ENCODE results near the gene CTNNA1.
A peak's percentile ranks its signal among the peaks of the same experiment; 100 is the strongest.
"Not testable (repeated sequence)": the region's sequence is repeated elsewhere in the genome, so short reads cannot be mapped to it uniquely, and the experiment has no call there.

Gene CTNNA1

GRCh38 chr5:138715931-138716432 is 37.2 kb upstream of the CTNNA1 start:
- not testable (repeated sequence) for H3K4me1 Mint-ChIP-seq (ENCODE audit: low read depth in 2 of 2); DNase-seq; H3K4me3 Mint-ChIP-seq; ATAC-seq (replicated peaks); H3K27ac Mint-ChIP-seq; H3K9me3 Mint-ChIP-seq; H3K36me3 Mint-ChIP-seq (ENCODE audit: insufficient read depth)
- peaks cover 24 to 32% of the 10 kb centered on the region in 2 donors for H3K27me3 Mint-ChIP-seq

DNA sequence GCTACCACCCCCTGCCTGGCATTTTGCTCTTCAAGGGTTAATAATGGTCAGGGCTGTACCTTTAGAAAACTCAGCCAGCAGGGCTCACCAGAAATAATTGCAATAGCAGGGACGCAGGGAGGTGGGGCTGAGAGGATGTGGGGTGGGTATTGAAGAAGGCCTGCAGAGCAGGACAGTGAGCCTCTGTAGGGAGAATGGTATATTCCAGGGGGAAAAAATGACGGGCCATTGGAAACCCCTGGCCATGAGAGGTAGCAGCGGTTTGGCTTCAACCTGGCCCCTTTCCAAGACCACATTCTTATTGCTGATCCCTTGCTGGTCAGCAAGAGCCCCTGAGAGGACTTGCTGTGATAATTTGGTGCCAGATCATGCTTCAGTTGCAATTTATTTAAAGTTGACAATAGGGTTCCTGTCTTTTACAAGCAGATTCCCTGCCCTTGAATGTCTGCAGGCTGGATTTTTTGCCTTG is 36.7 kb upstream of the CTNNA1 start:
- H3K27me3 Mint-ChIP-seq: peaks cover 29 to 37% of the 10 kb centered on the region in 2 donors
- no peaks in the 10 kb centered on the region for H3K36me3 Mint-ChIP-seq (ENCODE audit: insufficient read depth)
- no peaks in the 10 kb centered on the region for H3K4me1 Mint-ChIP-seq (ENCODE audit: low read depth in 2 of 2)
- no peak overlapping the region for H3K4me3 Mint-ChIP-seq
- no peak for ATAC-seq (replicated peaks)
- H3K9me3 Mint-ChIP-seq: no peaks in the 10 kb centered on the region
- no peak for DNase-seq
- no peak overlapping the region for H3K27ac Mint-ChIP-seq

GRCh38 chr5:138717399-138717798 is 35.8 kb upstream of the CTNNA1 start:
- Mint-ChIP-seq H3K36me3 (ENCODE audit: insufficient read depth) (peaks cover 3% of the 10 kb centered on the region), H3K27me3 (peaks cover 29 to 38% of the 10 kb centered on the region in 2 donors)
- ATAC-seq (replicated peaks): no peak

GRCh38 chr5:138719811-138720210 is 33.4 kb upstream of the CTNNA1 start:
- H3K9me3 Mint-ChIP-seq: no peaks in the 10 kb centered on the region
- no peak overlapping the region for H3K4me3 Mint-ChIP-seq
- H3K27ac Mint-ChIP-seq: no peak overlapping the region
- ATAC-seq (replicated peaks): no peak
- DNase-seq: no peak
- H3K4me1 Mint-ChIP-seq (ENCODE audit: low read depth in 2 of 2): no peaks in the 10 kb centered on the region
- peaks cover 3% of the 10 kb centered on the region for H3K36me3 Mint-ChIP-seq (ENCODE audit: insufficient read depth)
- peaks cover 30 to 51% of the 10 kb centered on the region in 2 donors for H3K27me3 Mint-ChIP-seq

More at GRCh38 chr5:138717399-138717798, 35.8 kb upstream of the CTNNA1 start:
- no peak for DNase-seq
- no peaks in the 10 kb centered on the region for H3K9me3 Mint-ChIP-seq
- no peak overlapping the region for H3K4me3 Mint-ChIP-seq
- no peak overlapping the region for H3K27ac Mint-ChIP-seq
- H3K4me1 Mint-ChIP-seq (ENCODE audit: low read depth in 2 of 2): no peaks in the 10 kb centered on the region

- ATAC-seq (replicated peaks): no peak
Measured at GRCh38 chr5:138720840-138721239, 32.4 kb upstream of the CTNNA1 start.

DNA sequence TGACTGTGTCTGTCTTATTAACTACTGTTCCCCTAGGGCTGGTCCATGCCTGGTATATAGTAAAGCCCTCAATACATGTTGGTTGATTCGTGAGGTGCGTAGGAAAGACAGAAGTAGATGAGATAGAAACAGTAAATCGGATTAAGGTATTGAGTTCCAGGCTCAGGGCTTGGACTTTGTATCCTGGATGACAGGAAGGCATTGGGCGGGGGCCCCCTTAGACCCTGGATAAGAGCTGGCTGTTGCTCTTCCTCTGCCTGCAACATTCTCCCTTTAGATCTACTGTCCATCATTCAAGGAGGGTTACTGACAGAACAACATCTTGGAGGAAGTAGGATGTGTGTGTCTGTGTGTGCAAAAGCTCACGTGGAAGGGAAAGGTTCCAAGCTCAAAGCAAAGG is 31.2 kb upstream of the CTNNA1 start:
- H3K27ac Mint-ChIP-seq: no peak overlapping the region
- H3K9me3 Mint-ChIP-seq: no peaks in the 10 kb centered on the region
- no peak for ATAC-seq (replicated peaks)
- H3K36me3 Mint-ChIP-seq (ENCODE audit: insufficient read depth): peaks cover 3% of the 10 kb centered on the region
- DNase-seq: no peak
- H3K4me1 Mint-ChIP-seq (ENCODE audit: low read depth in 2 of 2): peaks cover 4 to 7% of the 10 kb centered on the region in 2 donors
- H3K27me3 Mint-ChIP-seq: peaks cover 39 to 69% of the 10 kb centered on the region in 2 donors
- no peak overlapping the region for H3K4me3 Mint-ChIP-seq

More at GRCh38 chr5:138720840-138721239, 32.4 kb upstream of the CTNNA1 start:
- no peak overlapping the region for H3K4me3 Mint-ChIP-seq
- no peak for DNase-seq
- peaks cover 3% of the 10 kb centered on the region for H3K36me3 Mint-ChIP-seq (ENCODE audit: insufficient read depth)
- H3K27me3 Mint-ChIP-seq: peaks cover 34 to 60% of the 10 kb centered on the region in 2 donors
- H3K27ac Mint-ChIP-seq: no peak overlapping the region
- H3K9me3 Mint-ChIP-seq: no peaks in the 10 kb centered on the region
- peaks cover 0 to 3% of the 10 kb centered on the region in 2 donors for H3K4me1 Mint-ChIP-seq (ENCODE audit: low read depth in 2 of 2)

GRCh38 chr5:138722544-138723177 is 30.6 kb upstream of the CTNNA1 start:
- peaks cover 7 to 10% of the 10 kb centered on the region in 2 donors for H3K4me1 Mint-ChIP-seq (ENCODE audit: low read depth in 2 of 2)
- DNase-seq (no peak), ATAC-seq (replicated peaks) (no peak)
- H3K9me3 Mint-ChIP-seq: no peaks in the 10 kb centered on the region
- H3K27me3 Mint-ChIP-seq: peaks cover 39 to 68% of the 10 kb centered on the region in 2 donors
- no peak overlapping the region for H3K4me3 Mint-ChIP-seq
- peaks cover 3% of the 10 kb centered on the region for H3K36me3 Mint-ChIP-seq (ENCODE audit: insufficient read depth)
- no peak overlapping the region for H3K27ac Mint-ChIP-seq

- no peak for ATAC-seq (replicated peaks)
- Mint-ChIP-seq H3K4me3 (no peak overlapping the region), H3K4me1 (ENCODE audit: low read depth in 2 of 2) (peaks cover 7 to 10% of the 10 kb centered on the region in 2 donors), H3K36me3 (ENCODE audit: insufficient read depth) (peaks cover 3% of the 10 kb centered on the region), H3K9me3 (no peaks in the 10 kb centered on the region), H3K27ac (no peak overlapping the region), H3K27me3 (peaks cover 39 to 81% of the 10 kb centered on the region in 2 donors)
- no peak for DNase-seq
Measured at GRCh38 chr5:138724470-138725146, 28.6 kb upstream of the CTNNA1 start.

- H3K4me1 Mint-ChIP-seq (ENCODE audit: low read depth in 2 of 2): peaks cover 7 to 10% of the 10 kb centered on the region in 2 donors
- DNase-seq (no peak), ATAC-seq (replicated peaks) (no peak)
- H3K27me3 Mint-ChIP-seq: peaks cover 43 to 88% of the 10 kb centered on the region in 2 donors
- no peak overlapping the region for H3K27ac Mint-ChIP-seq
- no peaks in the 10 kb centered on the region for H3K9me3 Mint-ChIP-seq
- H3K4me3 Mint-ChIP-seq: no peak overlapping the region
- peaks cover 3% of the 10 kb centered on the region for H3K36me3 Mint-ChIP-seq (ENCODE audit: insufficient read depth)
Measured at GRCh38 chr5:138725153-138725817, 27.9 kb upstream of the CTNNA1 start.

DNA sequence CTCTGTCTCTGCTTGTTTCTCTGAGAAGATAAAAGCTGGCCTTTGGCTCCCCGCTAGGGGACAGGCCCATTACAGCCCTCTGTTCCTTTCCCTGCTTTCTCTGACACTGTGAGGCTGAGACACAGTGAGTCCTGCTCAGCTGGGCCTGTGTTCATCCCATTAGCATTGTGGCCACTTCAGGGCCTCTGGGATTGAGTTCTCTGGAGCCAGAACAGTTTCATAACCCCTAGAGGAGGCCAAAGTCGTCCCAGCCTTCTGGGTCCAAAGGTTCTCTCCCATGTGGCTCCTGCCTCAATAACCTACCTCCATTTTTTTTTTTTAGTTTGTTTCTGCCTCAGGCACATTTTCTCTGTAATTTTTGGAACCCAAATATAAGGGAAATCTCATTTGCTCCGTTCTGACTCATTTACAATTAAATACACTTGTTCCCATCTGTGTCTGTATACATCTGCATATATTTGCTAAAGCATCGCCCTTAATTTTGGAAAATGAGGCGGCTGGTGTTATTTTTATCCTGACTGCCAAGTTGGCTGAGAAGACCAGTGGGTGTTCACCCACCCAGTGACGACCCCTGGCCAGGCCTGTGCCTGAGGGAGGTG is 27.3 kb upstream of the CTNNA1 start:
- Mint-ChIP-seq H3K27me3 (peaks cover 47 to 89% of the 10 kb centered on the region in 2 donors), H3K27ac (no peak overlapping the region), H3K4me1 (ENCODE audit: low read depth in 2 of 2) (peaks cover 7 to 10% of the 10 kb centered on the region in 2 donors), H3K9me3 (no peaks in the 10 kb centered on the region), H3K4me3 (no peak overlapping the region), H3K36me3 (ENCODE audit: insufficient read depth) (peaks cover 3% of the 10 kb centered on the region)
- DNase-seq (no peak), ATAC-seq (replicated peaks) (no peak)

GRCh38 chr5:138726848-138727247 is 26.4 kb upstream of the CTNNA1 start:
- H3K9me3 Mint-ChIP-seq: no peaks in the 10 kb centered on the region
- H3K27me3 Mint-ChIP-seq: peaks cover 39 to 80% of the 10 kb centered on the region in 2 donors
- peak; percentile 57 for ATAC-seq (replicated peaks)

DNA sequence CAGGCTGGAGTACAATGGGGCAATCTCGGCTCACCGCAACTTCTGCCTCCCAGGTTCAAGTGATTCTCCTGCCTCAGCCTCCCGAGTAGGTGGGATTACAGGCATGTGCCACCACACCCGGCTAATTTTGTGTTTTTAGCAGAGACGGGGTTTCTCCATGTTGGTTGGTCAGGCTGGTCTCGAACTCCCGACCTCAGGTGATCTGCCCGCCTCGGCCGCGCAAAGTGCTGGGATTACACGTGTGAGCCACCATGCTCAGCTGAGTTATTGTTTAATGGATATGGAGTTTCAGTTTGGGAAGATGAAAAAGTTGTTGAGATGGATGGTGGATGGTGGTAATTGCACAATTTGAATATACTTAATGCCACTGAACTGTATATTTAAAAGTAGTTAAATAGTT is 22.7 kb upstream of the CTNNA1 start:
- not testable (repeated sequence) for H3K27ac Mint-ChIP-seq; H3K4me1 Mint-ChIP-seq (ENCODE audit: low read depth in 2 of 2); H3K9me3 Mint-ChIP-seq; DNase-seq; H3K36me3 Mint-ChIP-seq (ENCODE audit: insufficient read depth); ATAC-seq (replicated peaks); H3K4me3 Mint-ChIP-seq
- peaks cover 21 to 49% of the 10 kb centered on the region in 2 donors for H3K27me3 Mint-ChIP-seq

More at GRCh38 chr5:138726848-138727247, 26.4 kb upstream of the CTNNA1 start:
- no peak overlapping the region for H3K4me3 Mint-ChIP-seq
- DNase-seq: no peak
- peaks cover under 1% of the 10 kb centered on the region for H3K36me3 Mint-ChIP-seq (ENCODE audit: insufficient read depth)
- peaks cover 7 to 10% of the 10 kb centered on the region in 2 donors for H3K4me1 Mint-ChIP-seq (ENCODE audit: low read depth in 2 of 2)
- H3K27ac Mint-ChIP-seq: no peak overlapping the region

DNA sequence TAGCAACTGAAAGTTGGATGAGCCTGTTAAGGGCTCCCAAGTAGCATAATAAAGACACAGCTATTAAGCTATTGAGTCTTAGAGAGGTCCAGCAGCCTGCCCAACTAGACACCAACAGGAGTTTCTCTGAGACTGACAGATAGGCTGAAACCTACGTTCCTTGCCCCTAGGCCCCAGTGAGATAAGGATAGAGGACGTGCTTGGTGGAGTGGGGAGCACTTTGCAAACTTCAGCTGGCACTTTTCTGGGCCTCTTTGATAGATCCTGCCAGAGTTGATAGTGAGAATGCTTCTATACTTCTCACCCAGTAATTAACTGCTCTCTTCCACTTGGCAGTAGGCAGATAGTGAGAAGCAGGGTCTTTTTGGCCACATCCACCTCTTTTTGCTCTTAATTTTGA is 20.8 kb upstream of the CTNNA1 start:
- H3K9me3 Mint-ChIP-seq: no peaks in the 10 kb centered on the region
- ATAC-seq (replicated peaks) (no peak), DNase-seq (no peak)
- H3K27ac Mint-ChIP-seq: no peak overlapping the region
- H3K4me1 Mint-ChIP-seq (ENCODE audit: low read depth in 2 of 2): peaks cover 0 to 1% of the 10 kb centered on the region in 2 donors
- no peaks in the 10 kb centered on the region for H3K36me3 Mint-ChIP-seq (ENCODE audit: insufficient read depth)
- no peak overlapping the region for H3K4me3 Mint-ChIP-seq
- H3K27me3 Mint-ChIP-seq: peaks cover 18 to 41% of the 10 kb centered on the region in 2 donors

Measured in effector memory CD8-positive, alpha-beta T cell (primary cell).